Measurements from ENCODE around the gene GLRX.
"Not testable (repeated sequence)": the region's sequence is repeated elsewhere in the genome, so short reads cannot be mapped to it uniquely, and the experiment has no call there.

GLRX gene, protein sequence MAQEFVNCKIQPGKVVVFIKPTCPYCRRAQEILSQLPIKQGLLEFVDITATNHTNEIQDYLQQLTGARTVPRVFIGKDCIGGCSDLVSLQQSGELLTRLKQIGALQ

DNA sequence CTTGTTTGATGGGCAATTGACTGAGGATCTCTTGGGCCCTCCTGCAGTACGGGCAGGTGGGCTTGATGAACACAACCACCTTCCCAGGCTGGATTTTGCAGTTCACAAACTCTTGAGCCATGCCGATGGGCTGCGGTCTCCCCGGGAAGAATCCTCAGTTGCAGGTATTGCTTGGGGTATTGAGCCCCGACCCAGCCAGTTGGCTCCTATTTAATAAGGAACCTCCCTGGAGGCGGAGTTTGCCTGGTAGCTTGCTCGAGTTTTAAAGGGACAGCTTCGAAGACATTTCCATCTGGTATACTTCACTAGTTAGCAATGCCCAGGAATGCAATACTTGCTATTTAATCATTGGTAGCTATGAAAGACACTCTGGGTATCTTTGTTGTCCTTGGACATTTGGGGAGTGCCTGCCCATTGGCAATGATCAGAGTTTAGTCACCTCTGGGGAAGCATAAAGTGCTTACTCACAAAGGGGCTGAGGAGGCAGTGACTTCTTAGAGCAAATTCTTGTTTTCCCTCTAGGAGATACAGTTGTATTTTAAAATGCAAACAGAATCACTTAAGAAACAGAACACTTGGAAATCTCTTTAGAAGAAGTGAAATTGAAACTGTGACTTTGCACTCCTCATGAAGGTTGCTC is at the start of gene GLRX:
Gene GLRX (minus strand): TSS at position 185 of the 640 bp plus-strand sequence. CDS start 64 bp downstream, at position 121.
- Histone ChIP-seq H3K79me2 (ENCODE audit: insufficient read depth, low read length) (no peaks in the 10 kb centered on the region), H4K20me1 (ENCODE audit: low read depth, low read length) (no peaks in the 10 kb centered on the region), H3K9me2 (replicated peaks; ENCODE audit: insufficient read depth, low read length) (no peaks in the 10 kb centered on the region), H3K4me2 (ENCODE audit: low read depth, low read length, poor library complexity, severe bottlenecking) (peak within 1 kb of the TSS; percentile 76), H3K4me3 (ENCODE audit: insufficient read depth, low read length, poor library complexity, severe bottlenecking) (peak within 1 kb of the TSS; percentile 81), H3K27me3 (ENCODE audit: low read length) (no peaks in the 10 kb centered on the region), H3K27ac (ENCODE audit: low read depth, low read length) (peak within 1 kb of the TSS; percentile 32), H3K36me3 (ENCODE audit: low read length) (no peaks in the 10 kb centered on the region), H3K9ac (ENCODE audit: low read length) (peak within 1 kb of the TSS; percentile 55), H3F3A (ENCODE audit: insufficient read depth) (0 out of 2 replicates have a peak, but pooled peaks cover 3% of the 10 kb centered on the region), H2AFZ (ENCODE audit: low read depth, low read length, severe bottlenecking) (peak within 1 kb of the TSS; percentile 83), H3K9me3 (ENCODE audit: insufficient read depth, low read length) (no peaks in the 10 kb centered on the region)
- no peak for TF ChIP-seq EZH2phosphoT487 (conservative IDR thresholded peaks at IDR 0.05; ENCODE audit: low read length)
- TF ChIP-seq, protein P1, sequence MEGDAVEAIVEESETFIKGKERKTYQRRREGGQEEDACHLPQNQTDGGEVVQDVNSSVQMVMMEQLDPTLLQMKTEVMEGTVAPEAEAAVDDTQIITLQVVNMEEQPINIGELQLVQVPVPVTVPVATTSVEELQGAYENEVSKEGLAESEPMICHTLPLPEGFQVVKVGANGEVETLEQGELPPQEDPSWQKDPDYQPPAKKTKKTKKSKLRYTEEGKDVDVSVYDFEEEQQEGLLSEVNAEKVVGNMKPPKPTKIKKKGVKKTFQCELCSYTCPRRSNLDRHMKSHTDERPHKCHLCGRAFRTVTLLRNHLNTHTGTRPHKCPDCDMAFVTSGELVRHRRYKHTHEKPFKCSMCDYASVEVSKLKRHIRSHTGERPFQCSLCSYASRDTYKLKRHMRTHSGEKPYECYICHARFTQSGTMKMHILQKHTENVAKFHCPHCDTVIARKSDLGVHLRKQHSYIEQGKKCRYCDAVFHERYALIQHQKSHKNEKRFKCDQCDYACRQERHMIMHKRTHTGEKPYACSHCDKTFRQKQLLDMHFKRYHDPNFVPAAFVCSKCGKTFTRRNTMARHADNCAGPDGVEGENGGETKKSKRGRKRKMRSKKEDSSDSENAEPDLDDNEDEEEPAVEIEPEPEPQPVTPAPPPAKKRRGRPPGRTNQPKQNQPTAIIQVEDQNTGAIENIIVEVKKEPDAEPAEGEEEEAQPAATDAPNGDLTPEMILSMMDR (IDR thresholded peaks at IDR 0.05; ENCODE audit: insufficient read depth, low read length, poor library complexity, severe bottlenecking), result no peak

DNA sequence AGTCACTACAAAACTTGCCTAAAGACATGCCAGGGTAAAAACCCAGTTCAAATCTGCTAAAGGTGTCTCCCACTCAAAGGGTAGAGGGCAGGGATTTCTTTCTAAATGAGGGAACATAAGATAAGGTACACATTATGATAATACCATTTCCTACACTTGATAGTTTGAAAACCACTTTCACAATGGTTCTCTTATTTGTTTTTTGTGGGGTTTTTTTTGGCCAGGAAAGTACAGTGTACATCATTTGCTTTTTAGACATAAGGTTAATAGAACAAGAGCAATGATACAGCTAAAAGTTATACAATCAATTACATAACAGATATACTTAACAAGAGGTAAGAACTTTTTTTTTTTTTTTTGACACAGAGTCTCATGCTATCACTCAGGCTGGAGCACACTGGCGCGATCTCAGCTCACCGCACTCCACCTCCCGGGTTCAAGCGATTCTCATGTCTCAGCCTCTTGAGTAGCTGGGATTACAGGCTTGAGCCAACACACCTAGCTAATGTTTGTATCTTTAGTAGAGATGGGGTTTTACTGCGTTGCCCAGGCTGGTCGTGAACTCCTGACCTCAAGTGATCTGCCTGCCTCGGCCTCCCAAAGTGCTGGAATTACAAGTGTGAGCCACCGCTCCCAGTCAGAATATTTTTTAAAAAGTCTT is 48.8 kb upstream of the GLRX start:
- no peaks in the 10 kb centered on the region for H3F3A ChIP-seq (ENCODE audit: insufficient read depth)
- no peak overlapping the region for H3K4me3 ChIP-seq (ENCODE audit: insufficient read depth, low read length, poor library complexity, severe bottlenecking)
- H3K4me2 ChIP-seq (ENCODE audit: low read depth, low read length, poor library complexity, severe bottlenecking), result no peak overlapping the region
- TF ChIP-seq, protein P1 (IDR thresholded peaks at IDR 0.05; ENCODE audit: insufficient read depth, low read length, poor library complexity, severe bottlenecking), result no peak
- TF ChIP-seq EZH2phosphoT487 (conservative IDR thresholded peaks at IDR 0.05; ENCODE audit: low read length), result no peak
- no peaks in the 10 kb centered on the region for H3K9me3 ChIP-seq (ENCODE audit: insufficient read depth, low read length)
- H2AFZ ChIP-seq (ENCODE audit: low read depth, low read length, severe bottlenecking), result no peak overlapping the region
- H4K20me1 ChIP-seq (ENCODE audit: low read depth, low read length), result no peaks in the 10 kb centered on the region
- H3K27ac ChIP-seq (ENCODE audit: low read depth, low read length), result no peak overlapping the region
- H3K9me2 ChIP-seq (replicated peaks; ENCODE audit: insufficient read depth, low read length), result no peaks in the 10 kb centered on the region
- no peak overlapping the region for H3K9ac ChIP-seq (ENCODE audit: low read length)
- no peaks in the 10 kb centered on the region for H3K27me3 ChIP-seq (ENCODE audit: low read length)
- no peaks in the 10 kb centered on the region for H3K79me2 ChIP-seq (ENCODE audit: insufficient read depth, low read length)
- no peaks in the 10 kb centered on the region for H3K36me3 ChIP-seq (ENCODE audit: low read length)

DNA sequence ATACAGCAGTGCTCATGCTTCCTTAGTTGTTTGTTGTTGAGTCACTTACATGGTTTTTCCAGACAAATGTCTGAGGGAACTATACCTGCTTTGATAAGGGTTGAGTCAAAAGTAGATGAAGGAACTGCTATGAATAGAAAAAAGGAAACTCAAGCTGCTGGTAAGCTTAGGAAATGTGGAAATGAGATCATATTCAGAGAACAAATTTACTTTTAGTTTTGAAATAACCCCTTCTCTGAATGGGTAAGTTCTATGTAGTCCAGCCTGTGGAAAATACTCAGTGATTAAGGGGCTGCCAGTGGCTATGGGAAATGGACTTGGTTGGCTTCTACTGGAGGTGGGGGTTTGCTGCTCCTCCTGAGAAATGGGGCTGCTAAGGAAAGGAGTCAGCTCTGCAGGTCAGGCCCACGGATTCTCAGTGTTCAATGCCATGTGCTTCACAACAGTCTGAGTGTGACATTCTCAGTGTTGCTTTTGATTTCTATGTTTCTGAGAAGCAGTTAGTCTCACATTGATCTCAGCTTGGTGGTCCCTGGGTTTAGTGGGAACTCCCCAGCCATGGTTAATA is 47.7 kb upstream of the GLRX start:
- Histone ChIP-seq H3K4me2 (ENCODE audit: low read depth, low read length, poor library complexity, severe bottlenecking) (no peak overlapping the region), H2AFZ (ENCODE audit: low read depth, low read length, severe bottlenecking) (no peak overlapping the region), H3K9me2 (replicated peaks; ENCODE audit: insufficient read depth, low read length) (no peaks in the 10 kb centered on the region), H3K9ac (ENCODE audit: low read length) (no peak overlapping the region), H3K27ac (ENCODE audit: low read depth, low read length) (no peak overlapping the region), H3F3A (ENCODE audit: insufficient read depth) (no peaks in the 10 kb centered on the region), H3K9me3 (ENCODE audit: insufficient read depth, low read length) (no peaks in the 10 kb centered on the region), H3K27me3 (ENCODE audit: low read length) (no peaks in the 10 kb centered on the region), H3K36me3 (ENCODE audit: low read length) (no peaks in the 10 kb centered on the region), H3K79me2 (ENCODE audit: insufficient read depth, low read length) (no peaks in the 10 kb centered on the region), H4K20me1 (ENCODE audit: low read depth, low read length) (no peaks in the 10 kb centered on the region), H3K4me3 (ENCODE audit: insufficient read depth, low read length, poor library complexity, severe bottlenecking) (no peak overlapping the region)
- TF ChIP-seq EZH2phosphoT487 (conservative IDR thresholded peaks at IDR 0.05; ENCODE audit: low read length), result no peak
- TF ChIP-seq, protein P1 (IDR thresholded peaks at IDR 0.05; ENCODE audit: insufficient read depth, low read length, poor library complexity, severe bottlenecking), result no peak

DNA sequence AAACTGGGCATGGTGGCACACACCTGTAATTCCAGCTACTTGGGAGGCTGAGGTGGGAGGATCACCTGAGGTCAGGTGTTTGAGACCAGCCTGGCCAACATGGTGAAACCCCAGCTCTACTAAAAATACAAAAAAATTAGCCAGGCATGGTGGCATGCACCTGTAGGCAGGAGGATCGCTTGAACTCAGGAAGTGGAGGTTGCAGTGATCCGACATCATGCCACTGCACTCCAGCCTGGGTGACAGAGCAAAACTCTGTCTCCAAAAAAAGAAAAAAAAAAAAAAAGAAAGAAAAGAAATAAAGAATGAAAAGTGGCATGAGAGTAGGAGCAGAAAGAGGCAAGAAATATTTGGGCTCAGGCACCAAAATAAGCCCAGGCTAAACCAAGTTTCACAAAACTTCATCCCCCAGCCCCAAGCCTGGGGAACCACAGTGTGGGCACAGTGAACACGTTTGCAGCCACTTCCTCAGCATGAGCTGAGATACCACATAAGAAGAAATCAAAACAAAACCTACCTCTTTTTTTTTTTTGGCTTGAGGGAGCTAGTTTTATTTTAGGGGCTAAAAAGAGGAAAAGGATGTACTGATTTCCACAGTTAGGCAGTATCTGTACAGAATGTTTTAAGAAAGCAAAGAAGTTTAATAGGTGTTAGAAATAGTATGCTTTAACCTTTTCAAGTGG is 46.8 kb upstream of the GLRX start:
- H3K27ac ChIP-seq (ENCODE audit: low read depth, low read length); H3K4me2 ChIP-seq (ENCODE audit: low read depth, low read length, poor library complexity, severe bottlenecking); H3K9me3 ChIP-seq (ENCODE audit: insufficient read depth, low read length); H3F3A ChIP-seq (ENCODE audit: insufficient read depth); H3K27me3 ChIP-seq (ENCODE audit: low read length); H3K9me2 ChIP-seq (replicated peaks; ENCODE audit: insufficient read depth, low read length); H2AFZ ChIP-seq (ENCODE audit: low read depth, low read length, severe bottlenecking); H3K79me2 ChIP-seq (ENCODE audit: insufficient read depth, low read length); H3K9ac ChIP-seq (ENCODE audit: low read length); H3K36me3 ChIP-seq (ENCODE audit: low read length); H3K4me3 ChIP-seq (ENCODE audit: insufficient read depth, low read length, poor library complexity, severe bottlenecking); H4K20me1 ChIP-seq (ENCODE audit: low read depth, low read length): not testable (repeated sequence)
